GM12878 (cell line): Measurements from ENCODE around the gene CR1. TPM values are rescaled to one million over a fixed set of nuclear protein-coding genes. Genes with fewer than 3 reads are reported as not detected.

Experiments
- ATAC-seq: fragments of 200-7000 bp; cut with Tn5 transposase; 3 replicates; pipeline ENCODE4 v1.9.1; 2020; ENCODE audit warnings: mild to moderate bottlenecking, moderate library complexity
- BruUV-seq: library from RNA; stranded (reverse); fragments of 400-500 nt; replicated peaks from 2 replicates; lab custom pipeline; 2021; lab: Mats Ljungman, UMichigan
- CTCF ChIA-PET: fragments of 300-600 bp; sonication (Branson Sonifier 250); formaldehyde crosslinking; extraction: SDS; loops from one replicate; lab custom pipeline; 2021; ENCODE audit warnings: inconsistent platforms; lab: Yijun Ruan, JAX
- POLR2A ChIA-PET: fragments of 350-600 bp; formaldehyde crosslinking; extraction: SDS; loops from one replicate; lab custom pipeline; 2021; ENCODE audit warnings: inconsistent platforms; lab: Charles Lee
- RAD21 ChIA-PET: fragments of 300-600 bp; sonication (Branson Sonifier 250); formaldehyde crosslinking; loops from one replicate; lab custom pipeline; 2023; ENCODE audit warnings: antibody characterized with exemption; ENCODE audit not compliant: unreplicated experiment; lab: Charles Lee
- SMC1A ChIA-PET: fragments of 300-600 bp; sonication (Branson Sonifier 250); formaldehyde crosslinking; loops from one replicate; lab custom pipeline; 2023; ENCODE audit not compliant: unreplicated experiment, uncharacterized antibody; lab: Charles Lee
- DNase-seq: peaks from one replicate; pipeline ENCODE4 v3.0.0-alpha.2; 2011; ENCODE audit warnings: low read depth, low spot score
- FAIRE-seq: peaks from 3 replicates; lab custom pipeline; 2011; peaks lifted over from hg19 to GRCh38; lab: Jason Lieb, UNC
- H2AFZ ChIP-seq: 2 replicates; pipeline ENCODE4 v1.6.0; 2011; ENCODE audit warnings: low read depth, low read length, control low read depth; ENCODE audit not compliant: control insufficient read depth
- H3K27ac ChIP-seq: 2 replicates; pipeline ENCODE4 v1.5.1; 2011; ENCODE audit warnings: control low read depth; ENCODE audit not compliant: control insufficient read depth, insufficient read depth
- H3K27me3 ChIP-seq, 2 experiments: replicated peaks in 1 of 2; 2 replicates each; pipeline versions ENCODE4 v1.6.0 to v1.6.1; 2011; ENCODE audit warnings: low read length in 1 of 2; ENCODE audit not compliant: control insufficient read depth in 2 of 2, insufficient read depth in 2 of 2
- H3K36me3 ChIP-seq, 2 experiments: 2 replicates each; pipeline ENCODE4 v1.5.1; 2011; ENCODE audit warnings: low read length in 1 of 2; ENCODE audit not compliant: control insufficient read depth in 2 of 2, insufficient read depth in 2 of 2
- H3K4me1 ChIP-seq: 2 replicates; pipeline ENCODE4 v1.6.1; 2011; ENCODE audit warnings: mild to moderate bottlenecking, low read length, moderate library complexity, mixed read lengths; ENCODE audit not compliant: control insufficient read depth, insufficient read depth
- H3K4me2 ChIP-seq: 2 replicates; pipeline ENCODE4 v1.6.0; 2011; ENCODE audit warnings: control low read depth; ENCODE audit not compliant: control insufficient read depth, insufficient read depth
- H3K4me3 ChIP-seq: fragments of 200-600 bp; sonication (generic); 2 replicates; pipeline ENCODE4 v1.5.1; 2016
- H3K79me2 ChIP-seq: 2 replicates; pipeline ENCODE4 v1.6.0; 2011; ENCODE audit warnings: low read length; ENCODE audit not compliant: control insufficient read depth, insufficient read depth
- H3K9ac ChIP-seq: 2 replicates; pipeline ENCODE4 v1.8.0; 2011; ENCODE audit warnings: low read length, control low read depth, mixed read lengths; ENCODE audit not compliant: control insufficient read depth, insufficient read depth
- H3K9me3 ChIP-seq: replicated peaks from 3 replicates; pipeline ENCODE4 v1.5.1; 2011; ENCODE audit warnings: mild to moderate bottlenecking, low read length; ENCODE audit not compliant: control insufficient read depth, insufficient read depth
- H4K20me1 ChIP-seq: 2 replicates; pipeline ENCODE4 v1.6.0; 2011; ENCODE audit not compliant: control insufficient read depth, insufficient read depth
- CBFB ChIP-seq: IDR thresholded peaks from 2 replicates; pipeline ENCODE4 v1.6.1; 2016; ENCODE audit warnings: antibody characterized with exemption, low read depth
- CUX1 ChIP-seq: IDR thresholded peaks from 2 replicates; pipeline ENCODE4 v1.6.1; 2012; ENCODE audit warnings: improper control_type of control experiment, low read depth, low read length; ENCODE audit not compliant: insufficient replicate concordance
- E2F8 ChIP-seq: fragments of 450-650 bp; IDR thresholded peaks from 2 replicates; pipeline ENCODE4 v1.6.1; 2018; ENCODE audit warnings: mild to moderate bottlenecking, low read depth, moderate library complexity; ENCODE audit not compliant: partially characterized antibody
- KAT2A ChIP-seq: conservative IDR thresholded peaks from 2 replicates; pipeline ENCODE4 v1.6.1; 2011; ENCODE audit warnings: low read depth, low read length; ENCODE audit not compliant: control insufficient read depth
- NR2F1 ChIP-seq: fragments of 450-650 bp; conservative IDR thresholded peaks from 2 replicates; pipeline ENCODE4 v1.6.1; 2017; ENCODE audit warnings: mild to moderate bottlenecking
- PBX3 ChIP-seq: IDR thresholded peaks from 2 replicates; pipeline ENCODE4 v1.6.1; 2011; ENCODE audit warnings: mild to moderate bottlenecking, low read depth, low read length, moderate library complexity; ENCODE audit not compliant: insufficient replicate concordance
- RELA ChIP-seq: fragments of 450-650 bp; IDR thresholded peaks from 2 replicates; pipeline ENCODE4 v1.8.0; 2014; ENCODE audit warnings: borderline replicate concordance; ENCODE audit not compliant: partially characterized antibody
- SMAD5 ChIP-seq: IDR thresholded peaks from 2 replicates; pipeline ENCODE4 v1.6.1; 2016; ENCODE audit warnings: antibody characterized with exemption, low read depth
- SMC3 ChIP-seq: IDR thresholded peaks from 2 replicates; pipeline ENCODE4 v1.6.1; 2011; ENCODE audit warnings: low read length, improper control_type of control experiment, borderline replicate concordance
- SUPT20H ChIP-seq: IDR thresholded peaks from 2 replicates; pipeline ENCODE4 v1.6.1; 2011; ENCODE audit warnings: low read depth, mild to moderate bottlenecking, low read length, moderate library complexity, borderline replicate concordance; ENCODE audit not compliant: control insufficient read depth
- ZBED1 ChIP-seq: IDR thresholded peaks from 2 replicates; pipeline ENCODE4 v1.6.1; 2016; ENCODE audit warnings: borderline replicate concordance
- ZNF274 ChIP-seq: IDR thresholded peaks from one replicate; pipeline ENCODE4 v1.8.0; 2011; ENCODE audit not compliant: insufficient read length, insufficient read depth
- WGBS: methylation state at CpG from one replicate; pipeline ENCODE4 v1.1.6; 2016; ENCODE audit warnings: low lambda C conversion rate; ENCODE audit not compliant: insufficient replicate concordance, insufficient coverage; ENCODE audit errors: missing lambda C conversion rate; 5-methylcytosine and 5-hydroxymethylcytosine counted together
- in situ Hi-C: fragments of 300-500 bp; cut with MboI; formaldehyde crosslinking; loops from 9 replicates; pipeline ENCODE4 v1.14.3; 2018; ENCODE audit warnings: mixed read lengths
- intact Hi-C: fragments of 100-400 bp; cut with micrococcal nuclease; formaldehyde crosslinking; loops from one replicate; pipeline ENCODE4 v1.14.2; 2022; ENCODE audit not compliant: unreplicated experiment
- polyA plus RNA-seq, 11 experiments: library from polyadenylated mRNA; depleted of rRNA in 4 of 11; unstranded in 6 of 11; stranded (reverse) in 5 of 11; fragments of >200 nt; fragmentation: Nextera tagmentation in 4 of 11; fragmentation: Illumina TruSeq in 1 of 11; extraction: Ambion mirVana in 4 of 11; extraction: Trizol in 1 of 11; gene quantifications; 1 replicate in 1 of 11; 2 replicates in 10 of 11; pipeline versions ENCODE4 v1.2.1 to v1.2.3, GENCODE V29; 2011 to 2016; ENCODE audit warnings: inconsistent platforms in 2 of 11, missing spikeins in 2 of 11, low read depth in 1 of 11
- total RNA-seq, 4 experiments: library from RNA; depleted of rRNA in 3 of 4; stranded (reverse); fragments of >200 nt in 3 of 4; fragmentation: Illumina TruSeq in 1 of 4; extraction: Trizol in 1 of 4; gene quantifications; 2 replicates each; pipeline versions ENCODE4 v1.2.1 to v1.2.3, GENCODE V29; 2013 to 2021

The CR1 gene
- total and polyA plus RNA-seq, 10 of the 15 experiments (the other 5 are each of a cell fraction or from before 2014, with no cell fraction given), result 0.30 to 8.0 (median 4.3) TPM

DNA sequence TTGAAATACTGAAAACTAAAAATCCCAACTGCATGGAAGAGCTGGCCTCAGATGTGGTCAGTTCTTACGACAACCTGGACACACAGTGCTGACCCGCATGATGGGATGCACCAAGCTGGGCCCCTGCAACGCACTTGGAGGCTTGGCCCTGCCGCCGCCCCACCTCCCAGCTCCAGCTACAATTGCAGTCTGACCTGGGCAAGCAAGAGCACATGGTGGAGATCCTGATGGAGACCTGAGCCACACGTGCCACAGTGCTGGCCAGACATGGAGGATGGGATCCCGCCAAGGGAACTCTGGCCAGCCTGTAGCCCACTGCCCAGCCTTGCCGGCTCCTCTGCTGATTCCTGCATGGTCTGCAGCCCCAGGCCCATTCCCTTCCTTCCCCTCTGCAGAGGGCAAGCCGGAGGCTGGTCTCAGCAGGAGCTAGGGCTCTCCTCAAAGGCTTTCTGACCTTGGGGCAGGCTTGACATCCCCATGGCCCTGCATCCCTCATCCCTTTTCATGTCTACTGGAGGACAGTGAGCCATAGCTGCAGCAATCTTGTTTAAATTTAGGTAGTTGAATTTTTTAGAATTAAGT lies 163.0 kb downstream of the CR1 start:
- Histone ChIP-seq H3K9ac (no peak overlapping the region), H3K79me2 (no peaks in the 10 kb centered on the region), H3K4me1 (no peaks in the 10 kb centered on the region), H3K9me3 (no peaks in the 10 kb centered on the region), H4K20me1 (no peaks in the 10 kb centered on the region), H2AFZ (no peak overlapping the region), H3K27me3 (no peaks in the 10 kb centered on the region), H3K27ac (no peak overlapping the region), H3K36me3 (no peaks in the 10 kb centered on the region), H3K4me2 (no peak overlapping the region), H3K4me3 (no peak overlapping the region)
- ChIA-PET SMC1A (no interaction called here), CTCF (no interaction called here), RAD21 (no interaction called here), POLR2A (interaction anchor here (0.7 kb wide), 1 partner anchor 432 kb away, joined by 3 read pairs; no protein-coding TSS in a partner anchor)
- no peak for ATAC-seq
- intact Hi-C loops, result no loop called here
- BruUV-seq, result no TSS peak
- FAIRE-seq, result no peak
- 72% methylated on average over 8 of the region's 9 CpGs for WGBS
- no peak for TF ChIP-seq CBFB
- TF ChIP-seq ZNF274, result no peak
- TF ChIP-seq KAT2A, result no peak
- TF ChIP-seq ZBED1, result no peak
- TF ChIP-seq SMC3, result no peak
- no peak for TF ChIP-seq PBX3
- TF ChIP-seq NR2F1, result no peak
- no peak for TF ChIP-seq RELA
- no peak for TF ChIP-seq CUX1
- no peak for TF ChIP-seq SMAD5
- no peak for TF ChIP-seq SUPT20H
- no peak for TF ChIP-seq E2F8
- no peak for DNase-seq
- in situ Hi-C loops, result no loop called here
